Measurements from ENCODE around the gene TLL1. TPM values are rescaled to one million over a fixed set of nuclear protein-coding genes. Genes with fewer than 3 reads are reported as not detected.

The TLL1 gene
- total RNA-seq, 1 experiment from 2014 or later, result 0.46 TPM

DNA sequence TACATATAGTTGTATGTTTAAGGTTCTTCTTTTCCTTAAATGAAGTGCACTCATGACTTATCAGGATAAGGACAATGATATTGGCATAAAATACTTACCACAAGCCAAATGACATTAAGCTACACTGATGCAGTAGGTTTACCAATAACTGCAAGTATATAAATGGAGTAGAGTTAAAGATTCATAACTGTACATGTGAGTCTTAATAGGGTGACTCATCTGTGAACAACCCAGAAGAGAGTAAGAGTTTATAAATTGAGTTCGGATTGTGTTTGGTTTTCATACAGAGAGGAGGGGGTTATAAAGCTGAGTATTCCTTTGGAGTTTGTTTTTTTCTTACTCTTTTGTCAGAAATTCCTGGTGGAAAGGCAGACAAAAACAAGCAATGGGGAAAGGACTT, 144.8 kb downstream of the TLL1 start:
- Histone ChIP-seq H3K36me3 (ENCODE audit: low read depth) (no peaks in the 10 kb centered on the region), H2AFZ (no peak overlapping the region), H3K27ac (no peak overlapping the region), H4K20me1 (ENCODE audit: insufficient read depth) (no peaks in the 10 kb centered on the region), H3K27me3 (ENCODE audit: insufficient read depth, low read depth) (no peaks in the 10 kb centered on the region), H3K79me2 (ENCODE audit: low read depth) (no peaks in the 10 kb centered on the region), H3K9me2 (ENCODE audit: insufficient read depth) (no peaks in the 10 kb centered on the region), H3K9me3 (ENCODE audit: insufficient read depth, low read depth) (no peaks in the 10 kb centered on the region), H3K4me3 (no peak overlapping the region), H3K4me1 (replicated peaks; ENCODE audit: insufficient read depth) (peaks cover 5% of the 10 kb centered on the region), H3K4me2 (no peak overlapping the region), H3F3A (ENCODE audit: insufficient read depth, low read depth) (no peaks in the 10 kb centered on the region)
- intact Hi-C loops (cut with micrococcal nuclease; ENCODE audit: unreplicated experiment), result loop anchor here (10.0 kb wide), 1 partner anchor 113 kb away; no protein-coding TSS in a partner anchor
- CTCF ChIA-PET, result no interaction called here
- no TSS peak for BruUV-seq (replicated peaks)
- TF ChIP-seq EZH2 (IDR thresholded peaks at IDR 0.05; ENCODE audit: low read depth), result no peak
- TF ChIP-seq, protein P1, sequence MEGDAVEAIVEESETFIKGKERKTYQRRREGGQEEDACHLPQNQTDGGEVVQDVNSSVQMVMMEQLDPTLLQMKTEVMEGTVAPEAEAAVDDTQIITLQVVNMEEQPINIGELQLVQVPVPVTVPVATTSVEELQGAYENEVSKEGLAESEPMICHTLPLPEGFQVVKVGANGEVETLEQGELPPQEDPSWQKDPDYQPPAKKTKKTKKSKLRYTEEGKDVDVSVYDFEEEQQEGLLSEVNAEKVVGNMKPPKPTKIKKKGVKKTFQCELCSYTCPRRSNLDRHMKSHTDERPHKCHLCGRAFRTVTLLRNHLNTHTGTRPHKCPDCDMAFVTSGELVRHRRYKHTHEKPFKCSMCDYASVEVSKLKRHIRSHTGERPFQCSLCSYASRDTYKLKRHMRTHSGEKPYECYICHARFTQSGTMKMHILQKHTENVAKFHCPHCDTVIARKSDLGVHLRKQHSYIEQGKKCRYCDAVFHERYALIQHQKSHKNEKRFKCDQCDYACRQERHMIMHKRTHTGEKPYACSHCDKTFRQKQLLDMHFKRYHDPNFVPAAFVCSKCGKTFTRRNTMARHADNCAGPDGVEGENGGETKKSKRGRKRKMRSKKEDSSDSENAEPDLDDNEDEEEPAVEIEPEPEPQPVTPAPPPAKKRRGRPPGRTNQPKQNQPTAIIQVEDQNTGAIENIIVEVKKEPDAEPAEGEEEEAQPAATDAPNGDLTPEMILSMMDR (conservative IDR thresholded peaks at IDR 0.05), result no peak
- POLR2A ChIA-PET (ENCODE audit: unreplicated experiment), result no interaction called here
- no peak for DNase-seq

DNA sequence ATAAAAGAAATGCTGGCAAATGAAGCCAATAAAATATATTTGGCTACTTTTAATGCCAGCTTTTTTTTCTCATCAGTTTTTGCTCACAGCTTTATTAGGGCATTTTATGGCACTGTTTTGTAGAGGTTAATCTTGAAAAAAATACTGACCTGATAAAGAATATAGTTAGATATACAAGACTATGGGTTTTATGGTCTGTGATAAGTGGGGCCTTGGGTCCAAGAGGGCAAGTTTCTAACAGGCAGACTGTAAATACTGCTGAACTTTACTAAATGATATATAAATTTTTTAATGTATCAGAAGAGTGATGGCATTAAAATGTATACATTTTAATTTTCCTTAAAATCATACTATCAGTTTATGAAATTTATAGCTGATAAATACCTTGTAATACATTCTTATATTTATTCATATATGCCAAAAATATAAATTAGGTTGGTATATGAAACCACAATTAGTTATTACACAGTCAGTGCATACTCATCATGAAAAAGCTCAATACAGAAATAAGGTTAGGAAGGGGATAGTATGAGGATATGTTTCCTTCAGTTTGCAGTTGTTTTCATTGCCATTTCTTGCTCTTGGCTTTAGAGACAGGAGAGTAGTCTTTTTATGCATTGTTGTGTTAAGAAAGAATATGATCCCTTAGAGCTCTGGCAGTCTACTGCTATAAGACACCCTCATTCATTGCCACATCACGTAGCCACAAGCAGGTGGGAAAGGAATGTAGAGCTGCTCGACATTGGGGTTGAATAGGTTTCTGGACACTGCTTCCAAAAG, 146.6 kb downstream of the TLL1 start:
- no peaks in the 10 kb centered on the region for H3K9me3 ChIP-seq (ENCODE audit: insufficient read depth, low read depth)
- H3K4me3 ChIP-seq, result no peak overlapping the region
- no peaks in the 10 kb centered on the region for H3K9me2 ChIP-seq (ENCODE audit: insufficient read depth)
- no peak overlapping the region for H3K27ac ChIP-seq
- TF ChIP-seq EZH2 (IDR thresholded peaks at IDR 0.05; ENCODE audit: low read depth), result no peak
- TF ChIP-seq, protein P1 (conservative IDR thresholded peaks at IDR 0.05), result no peak
- H3K4me2 ChIP-seq, result no peak overlapping the region
- BruUV-seq (replicated peaks), result no TSS peak
- no peaks in the 10 kb centered on the region for H3F3A ChIP-seq (ENCODE audit: insufficient read depth, low read depth)
- ChIA-PET POLR2A (ENCODE audit: unreplicated experiment) (no interaction called here), CTCF (no interaction called here)
- no peak for DNase-seq
- no peaks in the 10 kb centered on the region for H4K20me1 ChIP-seq (ENCODE audit: insufficient read depth)
- no peaks in the 10 kb centered on the region for H3K79me2 ChIP-seq (ENCODE audit: low read depth)
- intact Hi-C loops (cut with micrococcal nuclease; ENCODE audit: unreplicated experiment), result loop anchor here (10.0 kb wide), 1 partner anchor 115 kb away; no protein-coding TSS in a partner anchor
- H3K36me3 ChIP-seq (ENCODE audit: low read depth), result no peaks in the 10 kb centered on the region
- no peak overlapping the region for H2AFZ ChIP-seq
- no peaks in the 10 kb centered on the region for H3K27me3 ChIP-seq (ENCODE audit: insufficient read depth, low read depth)
- no peaks in the 10 kb centered on the region; the same call in 1 of the 2 replicates for H3K4me1 ChIP-seq (replicated peaks; ENCODE audit: insufficient read depth)

DNA sequence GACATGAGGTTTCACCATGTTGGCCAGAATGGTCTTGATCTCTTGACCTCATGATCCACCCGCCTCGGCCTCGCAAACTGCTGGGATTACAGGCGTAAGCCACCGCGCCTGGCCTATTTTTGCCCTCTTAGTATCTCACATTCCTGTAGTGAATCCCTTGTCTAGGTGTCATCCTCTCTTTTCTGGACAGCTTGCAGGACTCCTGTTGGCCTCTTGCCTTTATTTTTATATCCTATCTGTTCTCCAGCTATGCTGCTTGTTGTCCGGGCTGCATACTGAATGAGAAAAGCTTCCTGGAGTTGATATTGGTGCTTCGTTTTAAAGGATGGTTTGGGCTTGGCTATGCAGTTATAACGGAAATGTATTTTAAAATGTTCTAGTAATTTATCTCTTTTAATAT, 148.6 kb downstream of the TLL1 start:
- Histone ChIP-seq H3K4me2 (no peak overlapping the region), H3K9me3 (ENCODE audit: insufficient read depth, low read depth) (no peaks in the 10 kb centered on the region), H3K9me2 (ENCODE audit: insufficient read depth) (no peaks in the 10 kb centered on the region), H3K36me3 (ENCODE audit: low read depth) (no peaks in the 10 kb centered on the region), H3K79me2 (ENCODE audit: low read depth) (no peaks in the 10 kb centered on the region), H4K20me1 (ENCODE audit: insufficient read depth) (no peaks in the 10 kb centered on the region), H3K27ac (no peak overlapping the region), H3F3A (ENCODE audit: insufficient read depth, low read depth) (no peaks in the 10 kb centered on the region), H3K27me3 (ENCODE audit: insufficient read depth, low read depth) (no peaks in the 10 kb centered on the region), H3K4me3 (no peak overlapping the region), H2AFZ (no peak overlapping the region), H3K4me1 (replicated peaks; ENCODE audit: insufficient read depth) (no peaks in the 10 kb centered on the region)
- intact Hi-C loops (cut with micrococcal nuclease; ENCODE audit: unreplicated experiment), result no loop called here
- ChIA-PET CTCF (no interaction called here), POLR2A (ENCODE audit: unreplicated experiment) (no interaction called here)
- no TSS peak for BruUV-seq (replicated peaks)
- no peak for TF ChIP-seq EZH2 (IDR thresholded peaks at IDR 0.05; ENCODE audit: low read depth)
- TF ChIP-seq, protein P1 (conservative IDR thresholded peaks at IDR 0.05), result no peak
- DNase-seq, result no peak

Data from PC-9 (cell line).